Ishikawa (cell line): ENCODE results near the gene THRB.

Source experiments
- CEBPB ChIP-seq: IDR thresholded peaks from 2 replicates; pipeline ENCODE4 v1.6.1; 2012
- CREB1 ChIP-seq: IDR thresholded peaks from 2 replicates; pipeline ENCODE4 v1.6.1; 2012; ENCODE audit warnings: low read depth
- EP300 ChIP-seq: IDR thresholded peaks from 2 replicates; pipeline ENCODE4 v1.6.1; 2012; ENCODE audit warnings: borderline replicate concordance
- FOXM1 ChIP-seq: IDR thresholded peaks from 2 replicates; pipeline ENCODE4 v1.6.1; 2012; ENCODE audit warnings: low read depth, borderline replicate concordance
- NFIC ChIP-seq: IDR thresholded peaks from 2 replicates; pipeline ENCODE4 v1.6.1; 2012
- RAD21 ChIP-seq: IDR thresholded peaks from 2 replicates; pipeline ENCODE4 v1.6.1; 2012; ENCODE audit warnings: low read depth
- TAF1 ChIP-seq: IDR thresholded peaks from 2 replicates; pipeline ENCODE4 v1.6.1; 2012; ENCODE audit warnings: low read depth, mild to moderate bottlenecking
- TCF12 ChIP-seq: IDR thresholded peaks from 2 replicates; pipeline ENCODE4 v1.6.1; 2012; ENCODE audit warnings: low read depth
- TEAD4 ChIP-seq: IDR thresholded peaks from 2 replicates; pipeline ENCODE4 v1.6.1; 2012
- YY1 ChIP-seq: IDR thresholded peaks from 2 replicates; pipeline ENCODE4 v1.6.1; 2012; ENCODE audit warnings: low read depth
- ZBTB7A ChIP-seq: IDR thresholded peaks from 2 replicates; pipeline ENCODE4 v1.6.1; 2012; ENCODE audit warnings: low read depth
- TF ChIP-seq, protein P1 (sequence below): IDR thresholded peaks from 2 replicates; pipeline ENCODE4 v1.6.1; 2012
- TF ChIP-seq, protein P2 (sequence below): IDR thresholded peaks from 2 replicates; pipeline ENCODE4 v1.6.1; 2012; ENCODE audit warnings: low read depth, mild to moderate bottlenecking
- TF ChIP-seq, protein P3 (sequence below): IDR thresholded peaks from 2 replicates; pipeline ENCODE4 v1.6.1; 2012

DNA sequence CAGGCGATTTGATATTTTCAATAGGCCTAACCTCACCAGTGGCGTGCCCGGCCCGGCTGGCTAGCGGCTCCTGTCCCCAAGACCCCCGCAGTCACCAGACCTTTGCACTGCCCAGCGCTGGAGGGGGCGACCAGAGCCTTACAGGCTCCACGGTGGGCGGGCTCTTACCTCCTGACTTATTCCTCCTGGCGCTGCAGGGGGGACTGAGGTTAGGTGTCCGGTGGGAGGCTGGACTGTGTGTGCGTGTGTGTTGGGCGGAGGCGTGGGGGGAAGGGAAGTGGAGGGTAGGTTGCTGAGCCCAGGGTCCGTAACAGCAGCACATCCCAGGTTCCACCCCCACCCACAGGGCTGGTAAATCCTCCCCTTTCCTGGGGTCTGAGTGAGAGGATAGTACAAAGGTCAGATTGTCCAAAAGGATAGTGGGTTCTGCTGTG is 27.5 kb upstream of the THRB start:
- TF ChIP-seq, protein P1, sequence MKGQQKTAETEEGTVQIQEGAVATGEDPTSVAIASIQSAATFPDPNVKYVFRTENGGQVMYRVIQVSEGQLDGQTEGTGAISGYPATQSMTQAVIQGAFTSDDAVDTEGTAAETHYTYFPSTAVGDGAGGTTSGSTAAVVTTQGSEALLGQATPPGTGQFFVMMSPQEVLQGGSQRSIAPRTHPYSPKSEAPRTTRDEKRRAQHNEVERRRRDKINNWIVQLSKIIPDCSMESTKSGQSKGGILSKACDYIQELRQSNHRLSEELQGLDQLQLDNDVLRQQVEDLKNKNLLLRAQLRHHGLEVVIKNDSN: no peak
- TF ChIP-seq TAF1 (0 out of 2 replicates have a peak, but pooled peaks have one; percentile 9), EP300 (no peak), RAD21 (no peak), FOXM1 (no peak), TEAD4 (no peak), CEBPB (no peak), CREB1 (no peak), NFIC (no peak), ZBTB7A (no peak), TCF12 (no peak), YY1 (no peak)
- TF ChIP-seq, protein P2, sequence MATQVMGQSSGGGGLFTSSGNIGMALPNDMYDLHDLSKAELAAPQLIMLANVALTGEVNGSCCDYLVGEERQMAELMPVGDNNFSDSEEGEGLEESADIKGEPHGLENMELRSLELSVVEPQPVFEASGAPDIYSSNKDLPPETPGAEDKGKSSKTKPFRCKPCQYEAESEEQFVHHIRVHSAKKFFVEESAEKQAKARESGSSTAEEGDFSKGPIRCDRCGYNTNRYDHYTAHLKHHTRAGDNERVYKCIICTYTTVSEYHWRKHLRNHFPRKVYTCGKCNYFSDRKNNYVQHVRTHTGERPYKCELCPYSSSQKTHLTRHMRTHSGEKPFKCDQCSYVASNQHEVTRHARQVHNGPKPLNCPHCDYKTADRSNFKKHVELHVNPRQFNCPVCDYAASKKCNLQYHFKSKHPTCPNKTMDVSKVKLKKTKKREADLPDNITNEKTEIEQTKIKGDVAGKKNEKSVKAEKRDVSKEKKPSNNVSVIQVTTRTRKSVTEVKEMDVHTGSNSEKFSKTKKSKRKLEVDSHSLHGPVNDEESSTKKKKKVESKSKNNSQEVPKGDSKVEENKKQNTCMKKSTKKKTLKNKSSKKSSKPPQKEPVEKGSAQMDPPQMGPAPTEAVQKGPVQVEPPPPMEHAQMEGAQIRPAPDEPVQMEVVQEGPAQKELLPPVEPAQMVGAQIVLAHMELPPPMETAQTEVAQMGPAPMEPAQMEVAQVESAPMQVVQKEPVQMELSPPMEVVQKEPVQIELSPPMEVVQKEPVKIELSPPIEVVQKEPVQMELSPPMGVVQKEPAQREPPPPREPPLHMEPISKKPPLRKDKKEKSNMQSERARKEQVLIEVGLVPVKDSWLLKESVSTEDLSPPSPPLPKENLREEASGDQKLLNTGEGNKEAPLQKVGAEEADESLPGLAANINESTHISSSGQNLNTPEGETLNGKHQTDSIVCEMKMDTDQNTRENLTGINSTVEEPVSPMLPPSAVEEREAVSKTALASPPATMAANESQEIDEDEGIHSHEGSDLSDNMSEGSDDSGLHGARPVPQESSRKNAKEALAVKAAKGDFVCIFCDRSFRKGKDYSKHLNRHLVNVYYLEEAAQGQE: no peak
- TF ChIP-seq, protein P3, sequence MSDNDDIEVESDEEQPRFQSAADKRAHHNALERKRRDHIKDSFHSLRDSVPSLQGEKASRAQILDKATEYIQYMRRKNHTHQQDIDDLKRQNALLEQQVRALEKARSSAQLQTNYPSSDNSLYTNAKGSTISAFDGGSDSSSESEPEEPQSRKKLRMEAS: no peak
